HL-60/S4 (cell line): ENCODE measurements around the gene NDUFV1.
"Not testable (repeated sequence)": the region's sequence is repeated elsewhere in the genome, so short reads cannot be mapped to it uniquely, and the experiment has no call there.

ENCODE experiments used
- in situ Hi-C: fragments of 300-500 bp; cut with MboI; formaldehyde crosslinking; loops from 2 replicates; pipeline ENCODE4 v1.14.3; 2022; ENCODE audit warnings: low sequenced_read_pairs

The NDUFV1 gene

GRCh38 chr11:67585911-67586310, 20.8 kb upstream of the NDUFV1 start:
- in situ Hi-C loops, result no loop called here

- in situ Hi-C loops, result no loop called here
Observed at GRCh38 chr11:67586568-67587250, 20.0 kb upstream of the NDUFV1 start.

GRCh38 chr11:67588136-67588503, 18.6 kb upstream of the NDUFV1 start:
- in situ Hi-C loops, result no loop called here

- in situ Hi-C loops, result not testable (repeated sequence)
Observed at GRCh38 chr11:67588899-67589415, 17.8 kb upstream of the NDUFV1 start.

GRCh38 chr11:67592880-67593564, 13.7 kb upstream of the NDUFV1 start:
- in situ Hi-C loops, result no loop called here

GRCh38 chr11:67593565-67593905, 13.2 kb upstream of the NDUFV1 start:
- in situ Hi-C loops, result no loop called here

GRCh38 chr11:67594480-67594879, 12.3 kb upstream of the NDUFV1 start:
- in situ Hi-C loops, result no loop called here

GRCh38 chr11:67596753-67597300, 9.9 kb upstream of the NDUFV1 start:
- in situ Hi-C loops, result no loop called here

- in situ Hi-C loops, result not testable (repeated sequence)
Observed at GRCh38 chr11:67597458-67597857, 9.3 kb upstream of the NDUFV1 start.

GRCh38 chr11:67597963-67598362, 8.8 kb upstream of the NDUFV1 start:
- in situ Hi-C loops, result not testable (repeated sequence)

GRCh38 chr11:67599149-67599548, 7.6 kb upstream of the NDUFV1 start:
- in situ Hi-C loops, result no loop called here

GRCh38 chr11:67600324-67601029, 6.3 kb upstream of the NDUFV1 start:
- in situ Hi-C loops, result no loop called here

- in situ Hi-C loops, result no loop called here
Observed at GRCh38 chr11:67601098-67601497, 5.6 kb upstream of the NDUFV1 start.

GRCh38 chr11:67604119-67604518, 2.6 kb upstream of the NDUFV1 start:
- in situ Hi-C loops, result not testable (repeated sequence)

GRCh38 chr11:67604815-67605214, 1.9 kb upstream of the NDUFV1 start:
- in situ Hi-C loops, result no loop called here

- in situ Hi-C loops, result no loop called here
Observed at GRCh38 chr11:67605231-67606011, 1.3 kb upstream of the NDUFV1 start.

GRCh38 chr11:67606093-67606491, 644 bp upstream of the NDUFV1 start:
- in situ Hi-C loops, result no loop called here

- in situ Hi-C loops, result no loop called here
Observed at GRCh38 chr11:67607507-67607906, 771 bp downstream of the NDUFV1 start.

GRCh38 chr11:67608486-67608885, 1.8 kb downstream of the NDUFV1 start:
- in situ Hi-C loops, result no loop called here

- in situ Hi-C loops, result no loop called here
Observed at GRCh38 chr11:67609316-67609715, 2.6 kb downstream of the NDUFV1 start.
